ENCODE results near the gene MTMR3.

- TF ChIP-seq TAF1 (IDR thresholded peaks at IDR 0.05; ENCODE audit: borderline replicate concordance, low read depth, low read length) (no peak), POLR2AphosphoS5 (IDR thresholded peaks at IDR 0.05; ENCODE audit: low read depth, low read length) (no peak), POLR2A (IDR thresholded peaks at IDR 0.05; ENCODE audit: low read depth, low read length) (no peak)
Observed at GRCh38 chr22:29994027-29994715, 111.2 kb downstream of the MTMR3 start.

Measured in GM12892 (cell line).